Measurements from ENCODE around the gene TRPT1.
A peak's percentile ranks its signal among the peaks of the same experiment; 100 is the strongest.

Gene TRPT1

DNA sequence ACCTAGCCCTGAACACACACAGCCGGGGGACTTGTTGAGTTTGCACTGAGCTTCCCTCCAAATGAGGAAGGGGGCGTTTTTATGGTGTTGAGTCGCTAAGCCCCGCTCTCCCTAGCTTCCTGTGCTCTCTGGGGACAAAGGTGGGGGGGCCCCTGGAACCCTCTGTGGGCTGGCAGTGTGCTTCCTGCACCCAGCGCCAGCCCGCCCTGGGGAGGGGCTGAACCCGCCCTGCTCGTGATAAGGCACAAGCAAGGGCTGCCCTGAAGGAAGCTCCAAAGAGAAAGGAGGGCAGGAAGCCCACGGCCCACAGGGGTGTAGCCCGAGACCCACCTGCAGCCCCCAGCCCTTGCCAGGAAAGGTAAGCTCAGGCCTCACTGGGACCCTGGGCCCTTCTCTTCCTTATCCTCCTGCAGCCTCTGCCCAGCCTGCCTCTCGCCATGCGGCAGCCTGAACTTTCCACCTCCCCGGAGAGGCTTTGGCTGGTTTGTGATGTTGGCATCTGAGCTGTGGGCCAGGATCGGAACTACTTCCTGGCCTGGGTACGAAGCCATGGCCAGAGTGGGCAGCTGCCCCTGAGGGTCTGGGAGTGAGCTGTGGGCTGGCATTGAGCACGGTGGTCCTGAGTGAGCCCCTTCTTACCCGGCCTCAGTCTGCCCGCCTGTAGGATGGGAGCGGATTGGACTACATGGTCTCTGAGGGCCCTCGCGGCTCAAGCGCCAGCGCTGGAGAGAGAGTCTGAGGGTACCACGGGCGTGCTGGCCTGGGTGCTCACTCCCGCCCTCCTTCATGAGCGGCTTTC lies 19.3 kb downstream of the TRPT1 start, which contains the start of gene FERMT3:
Gene FERMT3, plus strand, starts transcription at position 265 of the 799 bp plus-strand sequence. CDS start 644 bp downstream, outside the sequence.
- peak; percentile 56 for DNase-seq

DNA sequence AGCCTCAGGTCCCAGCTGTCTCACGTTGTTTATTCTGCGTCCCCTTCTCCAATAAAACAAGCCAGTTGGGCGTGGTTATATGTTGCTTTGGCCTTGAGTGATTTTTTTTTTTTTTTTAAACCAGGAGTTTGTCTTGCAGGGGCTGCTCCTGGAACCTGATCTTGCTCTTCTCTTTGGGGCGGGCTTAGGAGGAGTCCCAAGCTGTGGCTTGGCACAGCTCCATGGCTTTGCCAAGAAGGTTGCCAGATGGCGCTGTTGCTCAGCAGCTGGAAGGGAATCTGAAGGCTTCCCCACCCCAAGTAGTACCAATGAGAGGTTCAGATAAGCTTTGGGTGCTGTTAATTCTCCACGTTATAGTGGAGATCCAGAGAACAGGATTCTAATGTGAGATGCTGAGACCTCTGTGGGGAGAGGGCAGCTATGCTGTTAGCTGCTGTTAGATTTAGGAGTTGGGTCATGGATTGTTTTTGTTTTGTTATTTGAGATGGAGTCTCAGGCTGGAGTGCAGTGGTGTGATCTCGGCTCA lies 21.5 kb downstream of the TRPT1 start:
- DNase-seq = peak; percentile 79

DNA sequence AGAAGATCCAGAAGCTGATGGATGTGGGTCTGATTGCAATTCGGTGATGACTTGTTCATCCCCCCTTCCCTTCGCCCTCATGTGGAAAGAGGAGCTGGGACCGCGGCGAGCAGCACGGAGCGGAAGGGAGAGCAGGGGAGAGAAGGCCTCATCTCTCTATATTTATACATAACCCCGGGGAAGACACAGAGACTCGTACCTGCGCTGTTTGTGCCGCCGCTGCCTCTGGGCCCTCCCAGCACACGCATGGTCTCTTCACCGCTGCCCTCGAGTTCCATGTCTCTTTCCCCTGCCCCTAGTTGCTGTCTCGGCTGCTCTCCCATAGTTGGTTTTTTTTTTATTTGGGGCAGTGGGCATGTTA lies 21.9 kb downstream of the TRPT1 start:
- no peak for DNase-seq

DNA sequence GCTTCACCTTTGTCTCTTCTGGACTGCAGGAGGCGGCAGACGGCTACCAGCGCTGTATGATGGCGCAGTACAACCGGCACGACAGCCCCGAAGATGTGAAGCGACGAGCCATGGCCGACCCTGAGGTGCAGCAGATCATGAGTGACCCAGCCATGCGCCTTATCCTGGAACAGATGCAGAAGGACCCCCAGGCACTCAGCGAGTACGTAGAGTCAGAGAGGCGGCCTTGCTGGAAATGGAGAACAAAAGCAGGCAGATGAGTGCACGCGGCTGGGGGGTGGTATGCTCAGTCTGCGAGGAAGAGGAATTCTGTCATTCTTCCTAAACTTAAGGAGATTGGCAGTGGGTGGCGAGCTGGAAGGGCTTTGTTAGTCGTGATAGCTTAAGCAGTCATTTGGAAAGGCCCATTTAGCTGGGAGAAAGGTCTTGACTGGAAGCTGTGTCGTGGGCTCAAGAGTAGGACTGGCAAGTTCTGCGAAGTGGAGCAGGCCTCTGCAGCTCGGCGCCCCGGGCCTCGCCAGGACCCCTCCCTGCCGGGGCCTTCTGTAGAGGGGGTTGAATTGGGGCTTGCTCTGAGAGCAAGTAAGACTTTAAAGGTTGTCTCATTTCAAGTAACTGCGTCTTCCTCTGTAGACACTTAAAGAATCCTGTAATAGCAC lies 22.4 kb downstream of the TRPT1 start:
- DNase-seq = no peak

DNA sequence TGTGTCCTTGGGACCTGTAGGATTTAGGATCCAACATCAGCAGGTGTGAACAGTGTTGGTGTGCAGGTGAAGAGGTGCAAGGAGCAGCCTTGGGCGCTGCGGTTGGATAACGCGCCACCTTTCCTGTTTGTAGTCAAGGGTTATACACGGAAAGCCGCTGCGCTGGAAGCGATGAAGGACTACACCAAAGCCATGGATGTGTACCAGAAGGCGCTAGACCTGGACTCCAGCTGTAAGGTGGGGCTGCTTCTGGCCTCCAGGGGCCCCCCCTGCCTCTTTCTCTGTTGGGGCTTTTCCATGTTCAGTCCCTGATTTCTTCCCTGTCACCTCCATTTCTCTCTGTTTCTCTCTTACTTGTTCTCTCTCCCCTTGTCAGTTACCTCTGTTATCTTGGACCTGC lies 23.0 kb downstream of the TRPT1 start:
- DNase-seq = no peak

DNA sequence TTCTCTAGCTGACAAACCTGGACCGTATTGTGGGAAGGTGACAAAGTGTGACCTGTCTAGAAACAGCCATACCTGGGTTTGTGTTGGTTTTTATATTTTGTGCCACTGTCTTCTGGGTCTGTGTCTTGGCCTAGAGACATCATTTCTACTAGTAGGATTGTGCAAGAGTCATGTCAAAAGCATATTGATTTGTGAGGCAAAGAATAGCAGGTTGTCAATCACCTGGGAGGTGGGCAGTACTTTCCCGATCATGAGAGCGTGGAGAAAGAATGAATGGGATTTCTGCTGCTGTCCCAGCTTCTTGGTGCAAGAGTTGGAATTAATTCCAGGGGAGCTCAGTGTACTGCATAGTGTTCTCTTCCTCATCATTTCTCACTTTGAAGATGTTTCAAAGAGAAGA lies 24.4 kb downstream of the TRPT1 start:
- DNase-seq = no peak

DNA sequence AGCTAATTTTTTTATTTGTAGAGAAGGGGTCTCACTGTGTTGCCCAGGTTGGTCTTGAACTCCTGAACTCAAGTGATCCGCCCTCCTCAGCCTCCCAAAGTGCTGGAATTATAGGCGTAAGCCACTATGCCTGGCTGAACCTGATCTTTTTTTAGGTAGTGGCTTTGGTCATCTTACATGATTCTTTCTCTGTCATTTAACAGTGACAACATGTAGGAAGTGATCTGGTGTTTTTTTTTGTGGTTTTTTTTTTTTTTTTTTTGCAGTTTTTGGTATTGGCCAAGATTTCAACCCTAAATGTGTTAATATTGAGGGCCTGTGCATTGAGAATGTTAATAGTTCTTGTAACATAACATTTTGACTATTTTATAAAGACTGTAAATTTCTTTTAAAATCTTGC lies 27.5 kb downstream of the TRPT1 start:
- no peak for DNase-seq

DNA sequence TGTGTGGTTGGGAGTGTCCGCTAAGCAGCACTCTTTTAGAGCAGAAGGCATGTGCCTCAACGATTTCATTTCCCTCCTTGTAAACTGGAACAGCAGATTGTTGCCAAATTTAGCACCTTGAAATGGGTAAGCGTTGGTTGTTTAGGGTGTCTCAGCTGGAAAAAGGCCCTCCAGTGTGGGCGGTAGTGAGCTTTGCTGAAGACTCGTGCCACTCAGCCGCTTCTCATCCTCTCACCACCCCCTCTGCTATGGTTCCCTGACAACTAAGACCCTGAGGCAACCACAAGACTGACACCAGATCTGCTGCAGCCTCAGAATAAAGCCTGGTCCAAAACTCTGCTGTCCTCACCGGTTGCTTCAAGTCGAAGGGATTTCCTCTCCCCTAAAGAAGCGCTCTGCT lies 29.4 kb downstream of the TRPT1 start:
- no peak for DNase-seq

DNA sequence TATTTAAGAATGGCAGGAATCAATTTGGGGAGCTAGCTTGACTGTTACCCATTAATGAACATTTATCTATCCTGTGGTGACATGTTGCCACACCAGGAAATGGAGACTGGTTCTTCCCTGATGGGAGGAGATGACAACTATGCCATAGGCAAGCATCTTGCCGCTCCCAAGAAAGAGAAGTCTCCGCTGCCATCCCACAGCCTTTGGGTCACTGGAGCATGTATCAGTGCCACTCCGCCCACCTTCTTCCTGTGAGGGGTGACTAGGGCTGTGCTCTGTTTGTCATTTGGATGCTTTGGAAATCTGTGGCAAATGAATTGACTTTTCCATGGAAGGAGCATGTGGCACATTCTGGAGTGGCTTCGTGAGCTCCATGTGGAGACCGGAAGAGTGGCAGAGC lies 33.6 kb downstream of the TRPT1 start:
- DNase-seq = no peak

DNA sequence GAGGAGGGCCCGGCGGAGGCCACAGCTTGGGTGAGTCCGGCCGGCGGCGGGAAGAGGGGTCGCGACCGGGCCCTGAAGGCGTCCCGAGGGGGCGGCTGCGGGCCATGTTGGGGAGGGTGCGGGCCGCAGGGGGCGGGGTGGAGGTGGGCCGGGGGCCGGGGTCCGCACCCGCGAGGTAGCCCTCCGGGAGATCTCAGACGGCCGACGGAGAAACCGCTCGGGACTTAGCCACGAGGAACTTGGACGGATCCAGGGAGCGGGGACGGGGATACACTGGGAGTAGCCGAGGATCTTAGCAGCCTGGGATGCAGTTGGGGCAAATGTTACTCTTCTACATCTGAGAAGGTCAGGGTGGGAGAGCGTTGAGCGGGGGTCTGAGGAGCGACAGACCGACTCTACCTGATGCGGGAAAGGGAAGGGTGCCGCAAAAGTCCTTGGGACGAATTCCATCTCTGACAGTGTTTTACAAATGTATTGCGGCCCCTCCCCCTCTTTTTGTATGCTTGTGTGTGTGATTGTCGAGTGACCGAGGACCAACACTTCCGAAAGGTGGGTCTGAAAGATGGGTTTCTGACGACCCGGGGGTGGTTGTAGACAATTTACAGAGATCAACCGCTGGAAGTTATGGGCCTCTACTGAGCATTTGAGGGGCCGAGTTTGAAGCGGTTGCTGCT lies 39.4 kb downstream of the TRPT1 start:
- no peak for DNase-seq

DNA sequence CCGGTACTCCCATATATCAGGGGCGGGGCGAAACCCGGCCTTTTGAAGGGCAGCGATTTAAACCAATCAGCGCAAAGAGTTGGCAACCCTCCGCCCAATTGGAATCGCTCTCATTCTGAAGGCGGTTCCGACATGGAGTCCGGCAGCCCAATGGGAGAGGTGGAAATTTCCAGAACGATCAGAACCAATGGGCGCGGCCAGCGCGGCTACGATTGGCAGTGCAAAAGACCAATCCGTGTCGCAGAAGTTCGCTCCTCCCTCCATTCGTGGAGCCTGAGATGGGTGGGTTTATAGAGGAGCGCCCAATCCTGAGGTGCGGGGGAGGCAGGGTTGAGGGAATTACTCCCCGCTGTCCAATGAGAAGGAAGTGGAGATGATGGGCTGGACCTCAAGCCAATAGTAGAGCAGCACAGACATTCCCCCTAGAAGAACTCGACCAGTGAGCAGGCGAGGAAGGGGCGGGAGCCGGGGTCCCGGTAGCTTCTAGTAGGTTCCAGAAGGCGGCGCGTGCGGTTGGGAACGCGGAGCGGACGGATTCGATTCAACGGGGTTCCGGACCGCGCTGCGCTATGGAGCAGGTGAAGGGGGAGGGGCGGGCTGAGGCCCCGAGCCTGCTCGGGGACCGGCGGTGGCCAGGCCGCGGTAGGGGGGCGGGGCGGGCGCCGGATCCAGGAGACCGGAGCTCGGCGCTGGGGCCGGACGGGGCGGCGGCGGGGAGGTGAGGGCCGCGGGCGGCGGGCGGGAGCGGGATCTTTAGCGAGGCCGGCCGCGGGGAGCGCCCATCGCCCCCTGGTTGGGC lies 40.1 kb downstream of the TRPT1 start, which contains the start of gene STIP1:
Gene STIP1, plus strand, starts transcription at position 479 of the 799 bp plus-strand sequence. Its CDS starts 91 bp downstream, at position 570.
- DNase-seq = peak; percentile 98

DNA sequence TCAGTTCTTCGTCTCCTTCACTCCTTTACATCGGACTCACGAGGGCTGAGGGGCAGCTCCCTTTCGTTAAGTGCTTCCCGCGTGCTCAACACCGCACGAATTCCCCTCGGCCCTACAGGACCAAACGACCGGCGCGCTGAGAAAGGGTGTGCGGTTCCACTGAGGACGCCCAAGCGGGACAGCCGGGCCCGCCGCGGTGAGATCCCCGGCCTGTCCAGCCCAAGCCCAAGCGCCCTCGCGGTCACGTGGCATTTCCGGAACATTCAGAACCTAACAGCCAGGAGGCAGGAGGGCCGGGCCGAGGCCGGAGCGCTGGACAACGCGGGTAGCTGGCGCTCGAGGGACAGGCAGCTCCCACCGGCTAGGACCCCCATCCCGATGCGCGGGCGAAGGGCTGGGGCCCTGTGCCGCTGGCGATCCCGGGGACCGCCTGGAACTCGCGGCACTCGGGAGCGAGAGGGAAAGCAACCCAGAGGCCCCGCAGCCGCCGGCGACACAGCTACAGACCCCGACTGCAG lies 40.8 kb downstream of the TRPT1 start:
- DNase-seq = no peak

DNA sequence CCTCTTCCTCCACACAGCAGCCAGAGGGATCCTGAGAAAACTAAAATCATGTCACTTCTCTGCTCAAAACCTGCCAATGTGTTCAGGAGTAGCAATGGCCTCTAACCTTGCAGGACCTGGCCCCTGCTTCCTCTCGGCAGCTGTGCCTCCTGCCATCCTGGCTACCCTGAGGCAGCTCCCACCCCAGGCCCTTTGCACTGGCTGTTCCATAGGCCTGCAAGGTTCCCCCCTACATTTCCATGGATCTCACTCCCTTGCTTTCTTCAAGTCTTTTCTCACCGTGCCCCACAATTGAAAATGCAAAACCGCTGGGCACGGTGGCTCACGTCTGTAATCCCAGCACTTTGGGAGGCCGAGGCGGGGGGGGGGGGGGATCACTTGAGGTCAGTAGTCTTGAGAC lies 42.1 kb downstream of the TRPT1 start:
- no peak for DNase-seq

DNA sequence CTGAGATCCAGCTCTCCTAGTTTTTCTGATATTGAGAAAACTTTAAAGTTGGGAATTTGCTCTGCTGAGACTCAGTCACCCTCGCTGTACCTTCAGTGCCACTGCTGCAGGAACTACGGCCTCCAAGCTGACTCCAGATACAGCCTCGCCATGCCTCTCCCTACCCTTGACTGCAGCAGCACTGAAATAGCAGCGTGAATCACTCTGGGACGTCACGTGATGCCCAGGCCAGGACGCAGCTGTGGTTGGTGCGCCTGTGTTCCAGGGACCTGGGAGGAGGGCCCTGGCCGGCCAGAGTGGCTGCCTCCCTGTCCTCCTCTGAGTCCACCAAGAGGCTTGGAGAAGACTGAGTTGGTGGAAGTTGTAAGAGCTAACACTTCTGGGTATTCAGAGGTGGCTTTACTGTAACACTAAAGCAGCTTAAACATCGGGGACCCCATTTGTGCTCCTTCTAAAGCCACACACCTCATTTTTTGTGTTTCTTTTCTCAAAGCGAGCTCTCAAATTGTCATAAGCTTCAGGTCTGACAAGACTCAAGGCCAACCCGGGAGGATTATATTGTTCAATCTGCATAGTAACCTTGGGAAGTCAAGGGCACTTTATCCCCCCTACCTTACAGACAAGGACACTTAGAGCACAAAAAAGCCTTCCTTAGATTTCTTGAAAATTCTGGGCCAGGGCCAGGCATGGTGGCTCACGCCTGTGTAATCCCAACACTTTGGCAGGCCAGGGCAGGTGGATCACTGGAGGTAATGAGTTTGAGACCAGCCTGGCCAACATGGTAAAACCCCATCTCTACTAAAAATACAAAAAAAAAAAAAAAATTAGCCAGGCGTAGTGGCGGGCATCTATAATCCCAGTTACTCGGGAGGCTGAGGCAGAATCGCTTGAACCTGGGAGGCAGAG lies 44.2 kb downstream of the TRPT1 start:
- no peak for DNase-seq

DNA sequence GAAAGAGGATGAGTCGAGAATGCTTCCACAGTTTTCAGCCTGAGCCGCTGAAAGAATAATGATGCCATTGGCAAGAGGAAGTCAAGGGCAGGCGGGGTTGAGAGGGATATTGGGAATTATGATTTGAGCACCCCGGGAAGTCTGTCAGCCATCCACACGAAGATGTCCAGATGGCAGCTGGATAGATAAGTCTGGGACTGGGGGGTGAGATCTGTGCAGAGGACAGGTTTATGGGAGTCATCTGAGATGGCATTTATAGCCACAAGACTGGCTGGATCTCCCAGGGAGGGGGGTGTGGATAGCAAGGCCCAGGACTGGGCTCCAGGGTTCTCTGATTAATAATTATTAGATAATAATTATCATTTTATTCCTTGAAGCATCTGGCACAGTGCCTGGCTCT lies 45.1 kb downstream of the TRPT1 start:
- DNase-seq = no peak

DNA sequence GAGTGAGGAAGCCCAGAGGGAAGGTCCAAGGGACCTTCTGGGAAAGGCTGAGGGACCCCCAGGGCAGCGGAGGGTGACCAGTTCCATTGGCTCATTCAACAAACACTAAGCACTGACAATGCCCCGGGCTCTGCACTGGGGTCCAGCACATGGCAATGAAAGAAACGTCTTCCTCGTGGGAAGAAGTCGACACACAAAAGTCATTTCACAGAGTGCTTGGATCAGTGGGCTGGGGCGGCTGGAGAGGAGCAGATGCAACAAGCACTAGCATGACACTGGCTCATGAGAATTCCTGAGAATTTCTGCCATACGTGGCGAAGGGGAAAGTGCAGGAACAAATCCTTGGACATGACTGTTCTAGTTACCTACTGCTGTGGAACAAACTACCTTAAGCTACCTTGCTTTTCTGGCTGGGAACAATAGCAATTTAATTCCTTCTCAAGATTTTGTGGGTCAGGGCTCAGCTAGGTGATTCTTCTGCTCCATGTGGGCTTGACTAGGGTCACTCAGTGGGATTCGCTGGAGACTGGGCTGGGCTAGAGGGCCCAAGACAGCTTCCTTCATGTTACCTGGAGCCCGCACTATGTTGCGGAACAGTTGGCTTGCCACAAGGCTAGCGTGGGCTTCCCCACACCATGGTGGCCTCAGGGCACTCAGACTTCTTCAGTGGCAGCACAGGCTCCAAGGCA lies 46.9 kb downstream of the TRPT1 start:
- DNase-seq = no peak

DNA sequence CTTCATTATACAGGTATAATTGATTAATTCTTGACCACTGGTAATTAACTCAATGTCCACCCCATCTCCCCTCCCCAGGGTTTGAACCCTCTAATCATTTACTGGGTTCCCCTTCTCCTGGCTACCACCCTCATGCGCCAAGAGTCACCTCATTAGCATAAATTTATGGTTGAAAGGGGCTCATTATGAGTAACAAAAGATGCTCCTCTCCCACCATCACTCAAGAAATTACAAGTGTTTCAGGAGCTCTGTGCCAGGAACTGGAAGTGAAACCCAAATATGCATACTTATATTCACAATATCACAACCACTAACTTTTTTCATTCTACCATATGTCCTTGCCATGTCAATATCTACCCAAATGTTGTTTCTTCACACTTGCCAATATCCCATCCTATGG lies 47.8 kb downstream of the TRPT1 start:
- DNase-seq = no peak

DNA sequence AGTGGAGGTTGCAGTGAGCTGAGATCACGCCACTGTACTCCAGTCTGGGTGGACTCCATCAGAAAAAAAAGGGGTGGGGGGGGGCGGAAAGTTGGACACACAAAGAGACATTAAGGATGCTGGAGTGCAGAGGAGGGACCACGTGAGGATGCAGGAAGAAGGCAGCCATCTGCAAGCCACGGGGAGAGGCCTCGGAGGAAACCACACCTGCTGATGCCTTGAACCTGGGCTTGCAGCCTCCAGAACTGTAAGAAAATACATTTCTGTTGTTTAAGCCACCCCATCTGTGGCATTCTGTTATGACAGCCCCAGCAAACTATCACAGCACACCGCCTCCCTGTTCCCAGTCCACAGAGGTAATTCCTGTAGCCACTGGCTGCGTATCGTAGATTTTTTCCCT lies 49.2 kb downstream of the TRPT1 start:
- no peak for DNase-seq

Data from activated CD4-positive, alpha-beta T cell treated with anti-CD3 and anti-CD28 coated beads for 1 hour (primary cell).